ENCODE results near the gene CD34.

The CD34 gene

GRCh38 chr1:207856276-207857023 is 54.5 kb downstream of the CD34 start:
- DNase-seq = no peak

DNA sequence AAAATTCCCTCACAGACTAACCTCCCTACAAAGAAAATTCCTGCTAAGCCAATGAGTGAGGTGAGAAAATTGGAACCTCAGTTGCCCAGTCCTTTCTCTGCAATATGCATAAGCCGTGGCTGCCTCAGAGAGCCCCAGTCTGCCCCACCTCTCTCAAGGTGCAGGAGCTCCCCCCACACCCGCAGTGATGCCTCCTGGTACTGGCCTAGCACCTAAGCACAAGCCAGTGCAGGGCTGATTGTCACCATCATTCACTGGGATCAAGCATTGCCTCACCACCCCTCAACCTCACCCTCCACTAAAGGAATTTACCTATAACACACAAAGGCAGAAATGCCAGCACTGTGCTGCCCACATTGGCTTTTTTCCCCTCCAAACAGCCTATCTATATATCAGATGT is 56.9 kb downstream of the CD34 start:
- DNase-seq = no peak

DNA sequence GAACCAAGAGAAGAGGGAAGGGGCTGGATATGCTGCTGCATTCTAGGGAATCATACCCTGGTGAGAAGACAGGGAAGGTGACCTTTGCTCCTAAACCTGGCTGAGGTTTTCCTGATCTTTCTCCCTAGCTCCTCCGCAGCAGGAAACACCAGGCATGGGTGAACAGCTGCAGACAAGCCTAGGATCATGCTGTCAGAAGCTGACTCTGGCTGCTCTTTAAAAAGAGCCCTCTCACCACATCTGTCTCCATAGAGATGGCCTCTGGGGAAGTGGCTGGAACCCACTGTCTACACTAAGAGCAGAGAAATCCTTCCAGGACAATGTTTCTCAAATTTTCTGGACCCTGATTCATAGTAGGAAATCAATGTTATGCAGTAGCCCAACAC is 57.6 kb downstream of the CD34 start:
- no peak for DNase-seq

DNA sequence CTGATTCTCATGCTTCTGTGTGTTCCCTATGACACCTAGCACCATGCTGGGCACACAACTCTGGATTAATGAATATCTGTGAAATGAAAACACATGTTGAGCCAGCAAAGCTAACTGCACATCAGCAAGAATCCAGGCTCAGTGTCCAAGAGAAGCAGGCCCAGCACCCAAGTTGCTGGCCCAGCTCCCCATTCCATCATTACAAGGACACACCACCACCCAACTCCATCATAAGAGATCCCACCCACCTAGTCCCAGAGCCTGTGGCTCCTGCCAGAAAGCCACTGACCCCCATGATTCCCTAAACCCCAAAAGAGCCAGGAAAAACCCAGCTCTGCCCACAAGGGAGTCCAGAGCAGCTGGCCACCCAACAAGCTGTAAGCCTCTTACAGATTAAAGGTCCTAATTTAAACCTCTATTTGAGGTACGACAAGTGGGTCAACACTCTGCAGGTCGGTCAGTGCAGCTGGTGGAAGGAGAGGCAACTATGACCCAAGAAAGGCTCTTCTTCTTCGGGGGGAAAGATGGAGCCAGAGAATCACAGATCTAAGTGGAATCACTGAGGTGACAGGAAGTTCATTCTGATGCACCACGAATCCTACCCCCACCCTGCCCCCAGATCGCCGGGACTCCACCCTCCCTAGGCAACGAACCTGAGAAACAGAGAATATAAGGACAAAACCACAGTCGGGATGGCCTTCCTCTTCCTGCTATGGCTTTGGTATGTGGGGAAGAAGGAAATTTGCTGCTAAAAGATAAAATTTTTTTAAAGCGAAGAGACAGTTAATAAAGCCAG is 58.2 kb downstream of the CD34 start:
- no peak for DNase-seq

- no peak for DNase-seq
These were observed 59.2 kb downstream of the CD34 start for GRCh38 chr1:207851696-207852095.

DNA sequence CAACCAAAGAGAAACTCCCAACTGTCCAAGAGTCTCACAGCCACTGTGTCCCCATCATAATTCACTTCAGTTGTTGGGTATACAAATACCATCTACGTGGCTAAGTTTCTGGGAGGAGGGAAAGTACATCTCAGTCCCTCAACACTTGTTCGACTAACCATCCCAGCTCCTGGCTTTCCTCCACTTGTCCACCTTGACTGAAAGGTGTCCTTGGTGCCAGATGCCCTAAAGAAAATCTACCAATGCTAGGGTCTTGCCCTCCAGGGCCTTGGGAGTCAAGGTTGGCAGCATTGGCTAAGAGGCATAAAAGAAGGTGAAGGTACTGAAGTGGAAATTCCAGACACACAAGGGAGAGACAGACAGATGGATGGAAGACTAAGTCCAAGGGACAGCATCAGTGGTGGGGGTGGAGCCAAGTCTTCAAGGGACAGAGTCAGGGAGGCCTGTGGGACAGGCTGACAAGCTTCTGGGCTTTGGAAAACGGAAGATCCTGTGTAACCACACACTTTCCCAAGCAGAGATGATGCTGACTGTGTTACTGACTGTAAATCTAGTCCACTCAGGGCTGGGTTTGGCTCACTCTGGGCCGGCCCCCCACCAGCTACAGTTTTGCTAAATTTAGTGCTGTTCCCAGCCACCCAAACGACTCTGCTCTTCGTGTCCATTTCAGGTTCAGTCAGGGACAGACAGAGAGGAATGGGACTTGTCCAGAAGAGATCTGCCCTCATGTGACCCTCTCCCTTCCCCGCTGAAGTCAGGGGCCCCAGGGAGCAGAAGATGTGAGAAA is 60.1 kb downstream of the CD34 start:
- DNase-seq = no peak

- no peak for DNase-seq
These were observed 61.3 kb downstream of the CD34 start for GRCh38 chr1:207849646-207850045.

GRCh38 chr1:207849016-207849415 is 61.9 kb downstream of the CD34 start:
- no peak for DNase-seq

DNA sequence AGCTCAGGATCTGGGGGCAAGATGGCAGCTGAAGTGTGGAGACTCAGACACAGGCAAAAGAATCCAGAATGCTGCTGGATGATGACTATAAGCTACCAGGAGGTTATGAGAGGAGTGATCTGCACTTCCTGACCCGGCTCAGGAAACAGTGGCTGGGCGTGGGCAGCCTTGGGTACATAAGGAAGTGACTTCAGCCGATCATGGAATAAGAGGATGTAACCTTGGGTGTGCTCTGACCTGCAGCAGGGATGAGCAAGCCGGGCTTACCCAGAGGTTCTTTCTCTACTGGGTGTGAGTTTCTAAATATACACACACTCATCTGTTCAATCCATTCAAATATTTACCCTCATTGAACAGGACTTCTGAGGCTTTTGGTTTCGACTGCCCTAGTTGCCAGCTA is 62.7 kb downstream of the CD34 start:
- no peak for DNase-seq

DNA sequence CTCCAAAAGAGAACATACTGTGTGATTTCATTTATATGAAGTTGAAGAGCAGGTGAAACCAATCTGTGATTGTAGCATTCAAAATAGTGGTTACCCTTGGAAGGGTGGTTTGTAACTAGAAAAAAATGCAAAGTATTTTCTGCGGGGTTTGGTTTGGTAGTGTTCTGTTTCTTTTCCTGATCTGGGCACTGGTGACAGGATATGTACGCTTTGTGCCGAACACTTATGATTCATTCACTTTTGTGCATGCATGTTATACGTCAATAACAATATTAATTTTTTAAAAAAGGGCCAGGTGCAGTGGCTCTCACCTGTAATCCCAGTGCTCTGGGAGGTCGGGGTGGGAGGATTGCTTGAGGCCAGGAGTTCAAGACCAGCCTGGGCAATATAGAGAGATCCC is 63.8 kb downstream of the CD34 start:
- no peak for DNase-seq

- peak in 21 of 56 donors; percentile 22 to 64 (median 41) for DNase-seq
These were observed 65.8 kb downstream of the CD34 start for GRCh38 chr1:207845109-207845508.

- no peak for DNase-seq
These were observed 66.6 kb downstream of the CD34 start for GRCh38 chr1:207844371-207844770.

- no peak for DNase-seq
These were observed 68.4 kb downstream of the CD34 start for GRCh38 chr1:207842506-207842905.

GRCh38 chr1:207841901-207842300 is 69.0 kb downstream of the CD34 start:
- no peak for DNase-seq

- DNase-seq = no peak
These were observed 69.6 kb downstream of the CD34 start for GRCh38 chr1:207841293-207841692.

DNA sequence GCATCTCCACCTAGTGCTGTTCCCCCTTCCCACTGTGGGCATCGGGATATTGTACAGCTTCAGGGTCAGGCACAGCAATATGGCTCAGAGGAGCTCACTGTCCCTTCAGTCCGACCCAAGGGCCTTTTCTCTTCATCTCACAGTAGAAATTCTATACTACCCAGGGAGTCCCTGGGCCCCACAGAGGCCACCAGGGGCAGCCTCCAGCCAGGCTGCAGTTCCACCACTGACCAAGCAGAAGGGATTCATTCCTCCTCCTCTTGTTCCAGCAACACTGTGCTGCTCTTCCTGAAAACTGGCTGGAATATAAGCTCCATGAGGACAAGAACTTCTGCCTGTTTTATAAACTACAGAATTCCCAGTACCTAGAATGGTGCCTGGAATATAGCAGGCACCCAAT is 70.5 kb downstream of the CD34 start:
- no peak for DNase-seq

GRCh38 chr1:207839083-207839413 is 71.9 kb downstream of the CD34 start:
- DNase-seq = no peak

DNA sequence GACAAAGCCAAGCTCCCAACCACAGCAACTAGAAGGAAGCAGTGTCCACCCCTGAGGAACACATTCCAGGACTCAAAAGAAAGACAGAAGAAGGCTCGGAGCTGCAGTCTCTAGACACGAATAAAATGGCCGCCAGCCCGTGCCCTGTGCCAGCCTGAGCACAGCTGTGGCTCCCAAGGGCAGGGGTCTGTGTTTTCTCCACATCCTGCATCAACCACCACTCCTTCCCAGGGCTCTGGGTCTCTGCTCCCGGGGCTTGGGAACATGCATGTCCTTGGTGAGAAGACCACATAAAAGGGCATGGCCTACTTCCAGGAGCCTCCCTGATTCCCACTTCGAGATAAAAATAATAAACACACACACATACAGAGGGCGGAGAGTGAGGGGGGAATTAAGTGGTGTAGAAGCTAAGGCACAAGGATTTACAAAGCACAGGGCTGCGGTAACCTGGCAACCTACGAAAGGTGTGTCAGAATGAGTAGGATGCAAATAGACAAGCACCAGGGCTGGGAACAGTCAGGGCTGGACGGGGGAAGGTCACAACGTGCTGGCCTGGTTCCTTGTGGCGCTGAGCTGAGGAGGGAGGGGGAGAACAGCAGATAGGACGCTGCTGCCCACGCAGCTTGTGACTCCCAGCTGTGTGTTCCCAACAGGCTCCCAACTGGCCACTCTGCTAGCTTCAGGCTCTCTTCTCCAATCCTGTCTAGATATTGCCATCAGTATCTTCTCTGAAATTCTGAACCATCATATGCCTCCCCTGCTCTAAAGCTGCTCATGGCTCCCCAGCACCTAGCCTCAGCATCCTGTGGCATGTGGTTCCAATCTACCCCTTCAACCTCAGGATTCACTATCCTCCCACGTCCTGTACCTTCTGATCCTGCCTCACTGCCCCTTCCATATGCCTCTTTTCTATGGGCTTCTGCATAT is 72.5 kb downstream of the CD34 start:
- DNase-seq = peak in 45 of 56 donors; percentile 18 to 81 (median 51)

GRCh38 chr1:207837673-207838072 is 73.3 kb downstream of the CD34 start:
- DNase-seq = no peak

GRCh38 chr1:207836591-207837347 is 74.2 kb downstream of the CD34 start:
- no peak for DNase-seq

Measured in nucleus accumbens (tissue), 56 donors.